T-helper 2 cell (primary cell): ENCODE data around the gene ALPK1.
"Not testable (repeated sequence)": the region's sequence is repeated elsewhere in the genome, so short reads cannot be mapped to it uniquely, and the experiment has no call there.

Experiments
- DNase-seq, 5 experiments: peaks; one replicate each; pipeline versions ENCODE4 v3.0.0 to v3.0.0-alpha.2; 2012 to 2022
- total RNA-seq, 2 donors: gene quantifications; one replicate each; lab custom pipeline; 2026; lab: John Stamatoyannopoulos, UW

ALPK1 gene
- total RNA-seq: 8.4 to 8.7 reads per million in 2 donors

DNA sequence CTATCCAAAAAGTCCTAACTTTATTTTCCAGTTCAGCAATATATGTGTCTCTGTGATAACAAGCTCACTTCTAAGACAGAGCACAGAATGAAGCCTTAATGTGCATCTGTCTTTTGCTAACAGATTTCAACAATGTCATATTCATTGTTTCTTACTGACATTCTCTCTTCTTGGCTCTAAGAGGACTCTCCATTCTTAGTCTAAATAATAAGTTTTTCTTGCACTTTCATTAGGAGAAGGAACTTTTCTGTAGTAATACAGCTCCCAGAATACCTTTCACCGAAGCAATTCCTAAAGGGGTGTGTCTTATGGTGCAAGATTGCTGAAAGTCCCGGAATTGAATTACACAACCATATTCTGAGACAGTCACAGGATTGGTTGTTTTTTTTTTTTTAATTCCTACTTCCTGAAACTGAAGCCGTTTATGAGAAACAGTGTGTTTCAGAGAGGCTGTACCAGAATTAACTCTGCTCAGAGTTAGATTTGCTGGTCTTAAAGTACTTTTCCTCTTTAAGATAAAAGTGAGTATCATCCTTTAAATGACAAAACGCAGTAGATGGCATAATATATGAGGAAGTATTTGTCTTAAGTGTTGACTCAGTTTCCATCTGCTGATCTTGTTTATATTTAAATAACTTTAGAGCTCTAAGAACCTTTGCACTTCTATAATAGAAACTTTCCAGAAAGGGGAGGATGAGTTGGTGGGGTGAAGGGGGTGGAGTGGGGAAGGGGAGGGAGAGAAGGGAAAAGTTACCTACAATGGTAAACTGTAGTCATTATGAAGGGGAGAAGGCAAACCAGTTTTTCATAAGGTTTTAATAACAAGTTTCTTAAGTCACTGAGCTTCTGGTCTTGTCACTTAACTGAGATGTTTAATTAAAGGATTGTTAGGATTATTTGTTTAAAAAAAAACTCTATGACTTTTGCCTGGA is at the start of gene ALPK1:
TSS of gene ALPK1 (plus strand) at position 421 of the 932 bp plus-strand sequence.
- no peak for DNase-seq

GRCh38 chr4:112251019-112251643 is 46.0 kb upstream of the ALPK1 start:
- DNase-seq: no peak

DNA sequence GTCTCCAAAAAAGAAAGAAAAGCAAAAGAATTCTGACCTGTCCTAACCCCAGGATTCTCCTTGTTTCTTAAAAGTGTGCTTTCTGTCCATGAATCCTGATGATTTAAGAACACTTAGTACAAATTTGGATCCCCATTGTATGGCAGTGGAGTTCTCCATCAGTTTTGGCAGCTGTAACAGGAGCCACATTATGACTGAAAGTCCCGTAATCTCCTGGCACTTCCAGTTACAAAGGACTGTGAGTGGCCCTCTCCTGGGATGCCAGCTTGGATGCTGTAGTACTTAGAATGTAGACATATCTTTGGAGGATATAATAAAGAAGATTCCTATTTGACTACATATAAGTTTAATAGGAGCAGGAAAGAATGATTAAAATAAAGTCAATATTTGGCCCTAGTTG is 44.9 kb upstream of the ALPK1 start:
- no peak for DNase-seq

GRCh38 chr4:112253382-112254000 is 43.7 kb upstream of the ALPK1 start:
- no peak for DNase-seq

- DNase-seq: no peak
Observed at GRCh38 chr4:112257098-112257497, 40.1 kb upstream of the ALPK1 start.

DNA sequence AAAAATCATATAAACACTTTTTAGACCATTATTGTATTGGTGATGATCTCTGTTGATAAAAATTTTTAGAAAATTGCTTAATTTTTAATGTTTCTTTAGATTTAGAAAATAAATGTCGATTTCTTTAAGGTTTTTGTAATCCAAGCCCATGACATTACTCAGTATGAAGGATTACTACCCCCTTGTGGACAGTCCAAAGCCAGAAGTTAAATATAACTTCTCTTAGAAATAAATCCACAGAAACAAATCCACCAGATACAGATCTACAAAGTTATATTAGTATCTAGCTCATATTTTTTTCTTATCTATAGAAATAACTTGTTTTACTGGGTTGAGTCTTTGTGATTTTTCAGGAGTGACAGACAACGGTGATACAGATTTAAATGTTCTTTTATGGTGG is 30.3 kb upstream of the ALPK1 start:
- peak in 1 of 5 experiments; percentile 25 for DNase-seq

DNA sequence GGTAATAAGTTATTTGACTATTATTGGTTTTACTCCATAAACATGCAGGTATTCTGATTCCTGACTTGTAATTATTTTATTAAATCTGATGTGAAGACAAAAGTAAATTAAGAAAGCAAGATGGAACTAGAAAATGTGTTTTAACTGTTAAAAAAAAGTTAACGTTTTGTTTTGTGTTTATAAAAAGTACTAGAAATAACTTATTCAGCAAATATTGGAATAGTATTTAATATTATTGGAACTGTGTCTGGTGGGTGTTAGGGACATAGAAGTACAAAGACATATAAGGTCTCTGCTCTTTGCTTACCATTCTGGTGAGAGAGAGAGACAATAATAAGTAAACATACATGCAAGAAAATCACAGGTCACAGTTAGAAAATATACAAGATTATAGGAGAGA is 27.1 kb upstream of the ALPK1 start:
- no peak for DNase-seq

GRCh38 chr4:112270640-112271421 is 26.3 kb upstream of the ALPK1 start:
- DNase-seq: no peak

DNA sequence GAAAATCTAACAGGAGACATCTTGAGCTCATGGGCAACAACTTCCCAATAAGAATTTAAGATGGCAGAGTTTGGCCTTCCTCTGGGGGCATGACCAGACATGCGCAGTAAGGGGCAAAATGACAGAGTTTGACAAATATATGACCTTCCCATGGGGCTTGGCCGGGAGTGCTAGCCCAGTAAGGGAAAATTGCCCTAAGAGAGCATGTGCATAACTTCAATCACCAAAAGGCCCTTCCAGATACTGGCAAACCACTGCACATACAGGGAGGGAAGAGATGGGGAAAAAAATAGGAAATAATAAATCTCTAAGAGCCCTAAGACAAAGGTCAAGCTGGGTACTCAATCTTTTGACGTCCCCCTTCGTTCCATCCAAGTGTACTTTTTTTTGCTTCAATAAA is 24.9 kb upstream of the ALPK1 start:
- DNase-seq: no peak

- no peak for DNase-seq
Observed at GRCh38 chr4:112274959-112275358, 22.2 kb upstream of the ALPK1 start.

- DNase-seq: no peak
Observed at GRCh38 chr4:112276113-112276512, 21.1 kb upstream of the ALPK1 start.

DNA sequence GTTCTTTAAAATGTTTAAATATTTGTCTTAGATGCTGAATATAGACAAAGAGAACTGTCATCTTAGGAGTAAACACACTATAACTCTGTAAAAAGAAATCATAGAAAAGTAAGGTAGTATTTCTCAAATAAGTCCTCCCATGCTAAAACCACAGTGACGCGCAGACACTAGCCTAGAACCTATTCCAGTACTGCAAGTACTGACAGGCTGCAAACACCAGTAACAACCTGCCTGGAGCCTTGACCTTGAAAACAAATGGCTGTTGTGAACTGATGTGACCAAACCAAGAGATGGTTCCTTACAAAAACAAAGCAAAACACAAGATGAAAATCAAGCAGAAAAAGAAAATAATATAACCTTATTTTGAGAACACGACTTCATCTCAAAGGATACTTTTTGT is 19.9 kb upstream of the ALPK1 start:
- peak in 1 of 5 experiments; percentile 13 for DNase-seq

DNA sequence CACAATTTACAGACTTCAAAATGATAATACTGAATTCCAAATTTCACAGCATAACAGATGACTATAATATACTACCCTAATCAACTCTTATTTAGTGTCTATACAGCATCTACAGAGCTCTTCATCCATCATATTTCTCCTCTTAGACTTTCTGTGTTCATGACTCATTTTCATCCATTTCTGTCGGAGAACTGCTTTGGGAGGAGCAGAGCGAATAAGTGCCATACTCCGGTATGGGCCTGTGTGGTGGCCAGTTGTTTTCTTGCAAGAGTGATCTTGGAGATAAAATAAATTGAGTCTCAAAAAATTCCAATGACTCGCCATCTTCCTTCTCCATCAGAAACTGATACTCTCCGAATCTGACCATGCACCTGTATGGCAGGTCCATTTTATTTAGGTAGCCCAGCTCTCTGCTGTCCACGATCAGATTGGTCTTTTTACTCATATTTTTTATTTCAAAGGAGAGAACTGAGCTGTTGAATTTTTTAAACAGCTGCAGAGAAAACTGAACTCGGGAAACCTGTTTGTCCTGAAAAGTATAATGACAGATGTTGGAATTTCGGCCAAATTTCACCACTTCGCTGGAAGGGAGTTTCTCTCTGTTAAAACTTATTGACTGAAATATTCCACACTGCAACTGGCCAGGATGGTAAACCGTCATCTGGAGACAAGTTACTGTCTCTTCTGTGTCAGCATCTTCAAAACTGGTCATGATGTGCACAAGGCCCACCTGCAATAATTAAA is 19.3 kb upstream of the ALPK1 start:
- DNase-seq: no peak

- DNase-seq: no peak
Observed at GRCh38 chr4:112279025-112279881, 17.9 kb upstream of the ALPK1 start.

GRCh38 chr4:112279882-112280315 is 17.3 kb upstream of the ALPK1 start:
- no peak for DNase-seq

DNA sequence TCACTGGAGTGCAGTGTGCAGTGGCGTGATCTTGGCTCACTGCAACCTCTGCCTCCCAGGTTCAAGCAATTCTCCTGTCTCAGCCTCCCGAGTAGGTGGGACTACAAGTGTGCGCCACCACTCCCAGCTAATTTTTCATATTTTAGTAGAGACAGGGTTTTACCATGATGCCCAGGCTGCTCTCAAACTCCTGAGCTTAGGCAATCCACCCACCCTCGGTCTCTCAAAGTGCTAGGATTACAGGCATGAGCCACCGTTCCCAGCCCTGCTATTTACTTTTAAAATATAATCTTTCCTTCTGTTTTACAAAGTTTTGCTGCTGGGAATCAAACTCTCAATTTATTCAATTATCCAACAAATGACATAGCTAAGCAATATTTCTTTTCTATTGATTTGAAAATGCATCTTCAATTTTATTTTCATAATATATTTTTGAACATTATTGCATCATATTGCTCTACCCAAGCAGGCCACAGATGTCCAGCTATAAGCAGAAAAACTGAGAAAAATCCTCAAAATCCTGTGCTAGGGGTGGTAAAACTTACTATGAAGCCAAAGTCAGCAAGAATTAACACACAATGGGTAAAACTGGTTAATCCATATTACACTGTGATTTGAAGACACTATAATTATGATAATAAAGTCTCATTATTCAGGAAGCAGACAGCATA is 16.6 kb upstream of the ALPK1 start:
- DNase-seq: no peak

DNA sequence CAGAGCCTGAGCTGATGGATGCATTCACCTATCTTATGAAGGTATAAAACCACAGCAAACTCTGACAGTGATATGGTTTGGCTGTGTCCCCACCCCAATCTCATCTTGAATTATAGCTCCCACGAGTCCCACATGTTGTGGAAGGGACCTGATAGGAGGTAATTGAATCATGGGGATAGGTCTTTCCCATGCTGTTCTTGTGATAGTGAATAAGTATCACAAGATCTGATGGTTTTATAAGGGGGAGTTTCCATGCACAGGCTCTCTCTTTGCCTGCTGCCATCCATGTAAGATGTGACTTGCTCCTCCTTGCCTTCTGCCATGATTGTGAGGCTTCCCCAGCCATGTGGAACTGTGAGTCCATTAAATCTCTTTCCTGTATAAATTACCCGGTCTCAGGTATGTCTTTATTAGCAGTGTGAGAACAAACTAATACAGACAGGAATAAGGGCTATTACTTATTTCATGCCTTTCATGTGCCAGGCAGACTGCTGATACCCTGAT is 15.2 kb upstream of the ALPK1 start:
- not testable (repeated sequence) for DNase-seq

DNA sequence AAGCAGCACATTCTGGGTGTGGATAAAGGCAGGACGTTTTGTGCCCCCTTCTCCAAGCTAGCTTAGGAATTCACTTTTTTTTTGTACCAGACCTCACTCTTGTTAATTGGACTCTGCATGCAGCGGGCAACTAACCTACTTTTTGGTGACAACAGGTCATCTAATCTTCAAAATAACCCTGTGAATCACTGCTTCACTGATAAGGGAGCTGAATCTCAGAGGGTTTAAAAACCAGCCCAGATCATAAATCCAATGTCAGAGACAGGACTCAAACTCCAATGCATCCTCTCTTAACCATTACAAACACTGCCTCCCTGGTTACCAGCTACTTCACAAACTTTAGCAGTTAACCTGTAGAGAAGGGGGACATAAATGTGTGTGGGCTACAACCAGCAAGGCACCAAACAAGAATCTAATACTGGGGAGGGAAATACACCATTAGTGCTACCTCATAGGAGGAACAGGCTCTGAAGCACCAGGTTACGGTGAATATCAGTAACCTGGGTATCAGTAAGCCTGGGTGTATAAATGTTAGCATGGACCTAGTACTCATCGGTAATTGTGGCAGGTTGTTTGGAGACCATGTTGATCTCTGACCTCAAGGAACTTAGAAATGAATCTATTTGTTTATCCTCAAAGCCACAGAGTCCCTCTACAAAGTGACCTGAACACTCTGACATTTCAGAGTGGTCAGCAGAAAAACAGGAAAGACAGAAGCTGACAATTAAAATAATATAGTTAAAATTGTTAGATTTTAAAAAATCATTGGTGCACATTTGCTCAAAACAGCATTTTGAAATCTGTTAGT is 14.1 kb upstream of the ALPK1 start:
- DNase-seq: no peak

- DNase-seq: peak in 1 of 5 experiments; percentile 71
Observed at GRCh38 chr4:112284166-112284565, 13.0 kb upstream of the ALPK1 start.
